ENCODE measurements around the gene TAS2R20.

Gene TAS2R20

GRCh38 chr12:10957741-10958140, 40.4 kb downstream of the TAS2R20 start:
- Histone ChIP-seq H3K9me3 (ENCODE audit: low read length) (no peaks in the 10 kb centered on the region), H3K27me3 (ENCODE audit: control insufficient read depth in 1 of 2, insufficient read depth in 2 of 2, low read length in 2 of 2) (no peaks in the 10 kb centered on the region), H3K9ac (ENCODE audit: low read length) (no peak overlapping the region), H3K36me3 (ENCODE audit: insufficient read depth, low read length) (no peaks in the 10 kb centered on the region), H3K4me1 (ENCODE audit: insufficient read depth, low read length) (no peaks in the 10 kb centered on the region), H3K27ac (ENCODE audit: low read depth, low read length) (no peak overlapping the region), H3K4me3 (ENCODE audit: low read depth in 1 of 2, low read length in 2 of 2) (no peak overlapping the region)

GRCh38 chr12:10956085-10956484, 42.0 kb downstream of the TAS2R20 start:
- H3K27me3 ChIP-seq (ENCODE audit: control insufficient read depth in 1 of 2, insufficient read depth in 2 of 2, low read length in 2 of 2) = no peaks in the 10 kb centered on the region

GRCh38 chr12:10952645-10953044, 45.5 kb downstream of the TAS2R20 start:
- no peak overlapping the region for H3K9ac ChIP-seq (ENCODE audit: low read length)
- no peaks in the 10 kb centered on the region for H3K27me3 ChIP-seq (ENCODE audit: control insufficient read depth in 1 of 2, insufficient read depth in 2 of 2, low read length in 2 of 2)
- H3K9me3 ChIP-seq (ENCODE audit: low read length) = no peaks in the 10 kb centered on the region
- no peaks in the 10 kb centered on the region for H3K4me1 ChIP-seq (ENCODE audit: insufficient read depth, low read length)
- no peak overlapping the region for H3K27ac ChIP-seq (ENCODE audit: low read depth, low read length)
- H3K36me3 ChIP-seq (ENCODE audit: insufficient read depth, low read length) = no peaks in the 10 kb centered on the region
- no peak overlapping the region for H3K4me3 ChIP-seq (ENCODE audit: low read depth in 1 of 2, low read length in 2 of 2)

More at GRCh38 chr12:10956085-10956484, 42.0 kb downstream of the TAS2R20 start:
- H3K4me3 ChIP-seq (ENCODE audit: low read depth in 1 of 2, low read length in 2 of 2) = no peak overlapping the region
- H3K9me3 ChIP-seq (ENCODE audit: low read length) = no peaks in the 10 kb centered on the region
- no peak overlapping the region for H3K9ac ChIP-seq (ENCODE audit: low read length)
- no peak overlapping the region for H3K27ac ChIP-seq (ENCODE audit: low read depth, low read length)
- H3K36me3 ChIP-seq (ENCODE audit: insufficient read depth, low read length) = no peaks in the 10 kb centered on the region
- no peaks in the 10 kb centered on the region for H3K4me1 ChIP-seq (ENCODE audit: insufficient read depth, low read length)

Measured in muscle layer of colon (tissue), 2 donors.